Lower leg skin (tissue), 4 donors: ENCODE data around the gene MTF1. TPM values are rescaled to one million over a fixed set of nuclear protein-coding genes. Genes with fewer than 3 reads are reported as not detected.

Experiments
- DNase-seq, 2 donors: peaks; one replicate each; pipeline ENCODE4 v3.0.0-alpha.2; 2019; ENCODE audit warnings: low spot score in 2 of 2
- H3K4me3 ChIP-seq: fragments of 200-600 bp; sonication (generic); 2 replicates; pipeline ENCODE4 v1.5.1; 2017; ENCODE audit warnings: mild to moderate bottlenecking, low read depth; ENCODE audit not compliant: poor library complexity, severe bottlenecking
- CTCF ChIP-seq, 3 donors: fragments of 450-650 bp; IDR thresholded peaks; one replicate each; pipeline ENCODE4 v1.5.1; 2016; ENCODE audit warnings: antibody characterized with exemption in 3 of 3, mild to moderate bottlenecking in 3 of 3, moderate library complexity in 2 of 3
- POLR2A ChIP-seq, 2 donors: fragments of 450-650 bp; IDR thresholded peaks; one replicate each; pipeline ENCODE4 v1.6.1; 2016 to 2017; ENCODE audit warnings: antibody characterized with exemption in 2 of 2, mild to moderate bottlenecking in 1 of 2, moderate library complexity in 1 of 2
- WGBS, 2 donors: methylation state at CpG; one replicate each; pipeline ENCODE4 v1.1.5; 2018; 5-methylcytosine and 5-hydroxymethylcytosine counted together
- intact Hi-C: fragments of 100-400 bp; cut with DNase I; formaldehyde crosslinking; loops from one replicate; pipeline ENCODE4 v1.15.0; 2023; ENCODE audit warnings: low total_unique reads
- total RNA-seq, 4 donors: library from RNA; depleted of rRNA; stranded (reverse); fragments of >200 nt; gene quantifications; one replicate each; pipeline ENCODE4 v1.1.0, GENCODE V29; 2016

Gene MTF1
- total RNA-seq, 4 donors from 2014 or later = 6.7 to 9.6 (median 7.7) TPM

- TF ChIP-seq CTCF (IDR thresholded peaks at IDR 0.05) (no peak), POLR2A (IDR thresholded peaks at IDR 0.05) (no peak)
- 89 to 93% methylated on average over 6 of the region's 6 CpGs for WGBS, 2 donors
- DNase-seq = no peak
- intact Hi-C loops = no loop called here
- no peak overlapping the region for H3K4me3 ChIP-seq
Measured at GRCh38 chr1:37878071-37878470, 18.7 kb upstream of the MTF1 start.

GRCh38 chr1:37875833-37876232 lies 16.4 kb upstream of the MTF1 start:
- no peak for TF ChIP-seq CTCF (IDR thresholded peaks at IDR 0.05)
- no peak for TF ChIP-seq POLR2A (IDR thresholded peaks at IDR 0.05)
- intact Hi-C loops = no loop called here
- no peak for DNase-seq
- 90 to 97% methylated on average over 1 of the region's 1 CpG for WGBS, 2 donors
- H3K4me3 ChIP-seq = no peak overlapping the region

GRCh38 chr1:37872692-37873091 lies 13.3 kb upstream of the MTF1 start:
- TF ChIP-seq POLR2A (IDR thresholded peaks at IDR 0.05) = no peak
- TF ChIP-seq CTCF (IDR thresholded peaks at IDR 0.05) = no peak
- 93 to 100% methylated on average over 1 of the region's 1 CpG for WGBS, 2 donors

GRCh38 chr1:37868466-37868865 lies 9.1 kb upstream of the MTF1 start:
- no peak for DNase-seq
- intact Hi-C loops = no loop called here
- WGBS, 2 donors = 73 to 78% methylated on average over 2 of the region's 2 CpGs
- no peak overlapping the region for H3K4me3 ChIP-seq
- TF ChIP-seq POLR2A (IDR thresholded peaks at IDR 0.05) (no peak), CTCF (IDR thresholded peaks at IDR 0.05) (no peak)

More at GRCh38 chr1:37872692-37873091, 13.3 kb upstream of the MTF1 start:
- H3K4me3 ChIP-seq = no peak overlapping the region
- no peak for DNase-seq
- intact Hi-C loops = no loop called here

GRCh38 chr1:37867784-37868183 lies 8.4 kb upstream of the MTF1 start:
- WGBS, 2 donors = 95 to 97% methylated on average over 6 of the region's 6 CpGs
- intact Hi-C loops = no loop called here
- DNase-seq = no peak
- no peak overlapping the region for H3K4me3 ChIP-seq
- TF ChIP-seq POLR2A (IDR thresholded peaks at IDR 0.05) (no peak), CTCF (IDR thresholded peaks at IDR 0.05) (no peak)

- intact Hi-C loops = no loop called here
- H3K4me3 ChIP-seq = no peak overlapping the region
- WGBS, 2 donors = 72 to 96% methylated on average over 1 of the region's 1 CpG
- no peak for DNase-seq
- TF ChIP-seq POLR2A (IDR thresholded peaks at IDR 0.05) (no peak), CTCF (IDR thresholded peaks at IDR 0.05) (no peak)
Measured at GRCh38 chr1:37866491-37866890, 7.1 kb upstream of the MTF1 start.
